Uterus (tissue), 4 donors: ENCODE results near the gene AK5. TPM values are rescaled to one million over a fixed set of nuclear protein-coding genes. Genes with fewer than 3 reads are reported as not detected.

Source experiments
- DNase-seq, 2 donors: peaks; one replicate each; pipeline ENCODE4 v3.0.0-alpha.2; 2019 to 2020
- H3K27ac ChIP-seq, 2 donors: fragments of 200-600 bp; sonication (generic); 1 replicate in 1 of 2; 2 replicates in 1 of 2; pipeline ENCODE4 v1.5.1; 2016 to 2018
- H3K27me3 ChIP-seq, 2 donors: fragments of 200-600 bp; sonication (generic); one replicate each; pipeline ENCODE4 v1.5.1; 2018 to 2019; ENCODE audit warnings: control low read depth in 1 of 2
- H3K36me3 ChIP-seq, 2 donors: fragments of 200-600 bp; sonication (generic); one replicate each; pipeline ENCODE4 v1.5.1; 2019; ENCODE audit warnings: control low read depth in 1 of 2
- H3K4me1 ChIP-seq, 2 donors: fragments of 200-600 bp; sonication (generic); one replicate each; pipeline ENCODE4 v1.5.1; 2018 to 2019; ENCODE audit warnings: control low read depth in 1 of 2
- H3K4me3 ChIP-seq, 2 donors: fragments of 200-600 bp; sonication (generic); 1 replicate in 1 of 2; 2 replicates in 1 of 2; pipeline ENCODE4 v1.5.1; 2018 to 2019; ENCODE audit warnings: mild to moderate bottlenecking in 1 of 2
- H3K9me3 ChIP-seq, 2 donors: fragments of 200-600 bp; sonication (generic); one replicate each; pipeline ENCODE4 v1.5.1; 2019; ENCODE audit warnings: control low read depth in 1 of 2
- POLR2A ChIP-seq, 2 donors: fragments of 450-650 bp; IDR thresholded peaks; one replicate each; pipeline ENCODE4 v1.6.1; 2016; ENCODE audit warnings: antibody characterized with exemption in 2 of 2, mild to moderate bottlenecking in 1 of 2, moderate library complexity in 1 of 2
- intact Hi-C: fragments of 100-400 bp; cut with DNase I; formaldehyde crosslinking; loops from one replicate; pipeline ENCODE4 v1.15.1; 2023; ENCODE audit warnings: low total_unique reads
- total RNA-seq, 4 donors: library from RNA; depleted of rRNA in 3 of 4; stranded (reverse); fragments of >200 nt in 3 of 4; gene quantifications; one replicate each; pipeline versions ENCODE4 v1.1.0 to v1.2.4, GENCODE V29; 2014 to 2023
- TF ChIP-seq, protein P1 (sequence below), 4 experiments: fragments of 200-600 bp in 2 of 4; fragments of 450-650 bp in 2 of 4; sonication (generic) in 2 of 4; IDR thresholded peaks; one replicate each; pipeline ENCODE4 v1.5.1; 2016 to 2019; ENCODE audit warnings: antibody characterized with exemption in 4 of 4, mild to moderate bottlenecking in 2 of 4, moderate library complexity in 1 of 4
- donor health status: DM: yes; HTN: yes; CAD: no.

The AK5 gene
- total RNA-seq, 4 donors from 2014 or later = 0.88 to 4.6 TPM; not detected in 2

DNA sequence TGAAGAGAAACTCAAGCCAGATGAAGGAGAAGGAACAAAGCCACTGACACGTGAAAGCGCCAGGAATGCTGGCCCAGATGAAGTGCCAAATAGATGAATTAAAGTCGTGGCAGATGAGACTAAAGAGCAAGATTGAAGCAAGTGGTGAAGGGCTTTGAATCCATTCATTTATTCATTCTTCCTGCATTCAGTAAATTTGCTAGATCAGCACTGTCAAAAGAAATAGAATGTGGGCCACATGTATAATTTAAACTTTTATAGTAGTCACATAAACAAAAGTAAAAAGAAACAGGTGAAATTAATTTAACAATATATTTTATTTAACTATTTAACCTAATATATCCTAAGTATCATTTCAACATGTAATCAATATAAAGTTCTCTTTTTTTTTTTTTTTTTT lies 265.1 kb downstream of the AK5 start:
- intact Hi-C loops = no loop called here
- no peak for DNase-seq
- H3K9me3 ChIP-seq = no peaks in the 10 kb centered on the region
- H3K4me3 ChIP-seq = no peak overlapping the region
- H3K27me3 ChIP-seq = no peaks in the 10 kb centered on the region
- TF ChIP-seq, protein P1, sequence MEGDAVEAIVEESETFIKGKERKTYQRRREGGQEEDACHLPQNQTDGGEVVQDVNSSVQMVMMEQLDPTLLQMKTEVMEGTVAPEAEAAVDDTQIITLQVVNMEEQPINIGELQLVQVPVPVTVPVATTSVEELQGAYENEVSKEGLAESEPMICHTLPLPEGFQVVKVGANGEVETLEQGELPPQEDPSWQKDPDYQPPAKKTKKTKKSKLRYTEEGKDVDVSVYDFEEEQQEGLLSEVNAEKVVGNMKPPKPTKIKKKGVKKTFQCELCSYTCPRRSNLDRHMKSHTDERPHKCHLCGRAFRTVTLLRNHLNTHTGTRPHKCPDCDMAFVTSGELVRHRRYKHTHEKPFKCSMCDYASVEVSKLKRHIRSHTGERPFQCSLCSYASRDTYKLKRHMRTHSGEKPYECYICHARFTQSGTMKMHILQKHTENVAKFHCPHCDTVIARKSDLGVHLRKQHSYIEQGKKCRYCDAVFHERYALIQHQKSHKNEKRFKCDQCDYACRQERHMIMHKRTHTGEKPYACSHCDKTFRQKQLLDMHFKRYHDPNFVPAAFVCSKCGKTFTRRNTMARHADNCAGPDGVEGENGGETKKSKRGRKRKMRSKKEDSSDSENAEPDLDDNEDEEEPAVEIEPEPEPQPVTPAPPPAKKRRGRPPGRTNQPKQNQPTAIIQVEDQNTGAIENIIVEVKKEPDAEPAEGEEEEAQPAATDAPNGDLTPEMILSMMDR (IDR thresholded peaks at IDR 0.05) = no peak
- TF ChIP-seq POLR2A (IDR thresholded peaks at IDR 0.05) = no peak
- H3K4me1 ChIP-seq = no peaks in the 10 kb centered on the region
- no peak overlapping the region for H3K27ac ChIP-seq
- no peaks in the 10 kb centered on the region for H3K36me3 ChIP-seq

DNA sequence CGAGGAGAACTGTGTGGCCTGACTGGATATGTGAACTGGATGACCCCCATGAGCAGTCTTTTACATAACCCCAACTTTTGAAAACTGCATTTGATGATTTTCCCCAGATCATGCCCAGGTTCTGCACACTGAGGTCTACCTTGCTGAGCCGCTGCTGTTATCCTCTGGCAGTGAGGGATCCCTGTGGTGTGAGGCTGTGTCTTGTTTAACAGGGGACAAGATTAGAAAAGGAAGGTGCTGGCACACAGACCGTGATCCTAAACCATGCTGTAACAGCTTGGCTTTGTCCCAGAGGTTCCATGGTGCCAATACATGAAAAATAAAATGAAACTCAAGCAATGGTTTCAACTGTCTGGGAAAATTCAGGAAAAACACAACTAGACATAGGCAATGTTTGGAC lies 266.5 kb downstream of the AK5 start:
- Histone ChIP-seq H3K4me1 (no peaks in the 10 kb centered on the region), H3K9me3 (no peaks in the 10 kb centered on the region), H3K27me3 (no peaks in the 10 kb centered on the region), H3K36me3 (no peaks in the 10 kb centered on the region), H3K27ac (no peak overlapping the region), H3K4me3 (no peak overlapping the region)
- intact Hi-C loops = no loop called here
- TF ChIP-seq, protein P1 (IDR thresholded peaks at IDR 0.05) = no peak
- TF ChIP-seq POLR2A (IDR thresholded peaks at IDR 0.05) = no peak
- DNase-seq = no peak

DNA sequence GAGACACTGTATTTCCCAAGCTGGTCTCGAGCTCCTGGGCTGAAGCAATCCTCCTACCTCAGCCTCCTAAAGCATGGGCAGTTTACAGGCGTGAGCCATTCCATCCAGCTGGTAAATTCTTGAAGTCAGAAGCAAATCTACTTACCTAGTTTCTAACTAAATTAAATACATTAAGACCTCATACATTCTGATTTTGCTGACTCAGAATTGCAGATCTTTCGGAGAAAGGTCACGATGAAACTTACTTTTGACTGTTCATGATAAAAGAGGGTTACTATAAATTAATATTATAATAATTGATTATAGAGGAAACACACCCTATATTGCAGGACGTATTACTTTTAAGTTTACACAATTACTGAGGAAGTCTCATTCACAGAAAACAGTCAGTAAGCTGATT lies 268.3 kb downstream of the AK5 start:
- TF ChIP-seq, protein P1 (IDR thresholded peaks at IDR 0.05) = no peak
- TF ChIP-seq POLR2A (IDR thresholded peaks at IDR 0.05) = no peak
- H3K4me3 ChIP-seq = no peak overlapping the region
- H3K9me3 ChIP-seq = no peaks in the 10 kb centered on the region
- no peaks in the 10 kb centered on the region for H3K4me1 ChIP-seq
- DNase-seq = no peak
- H3K27ac ChIP-seq = no peak overlapping the region
- H3K36me3 ChIP-seq = no peaks in the 10 kb centered on the region
- H3K27me3 ChIP-seq = no peaks in the 10 kb centered on the region
- intact Hi-C loops = no loop called here

DNA sequence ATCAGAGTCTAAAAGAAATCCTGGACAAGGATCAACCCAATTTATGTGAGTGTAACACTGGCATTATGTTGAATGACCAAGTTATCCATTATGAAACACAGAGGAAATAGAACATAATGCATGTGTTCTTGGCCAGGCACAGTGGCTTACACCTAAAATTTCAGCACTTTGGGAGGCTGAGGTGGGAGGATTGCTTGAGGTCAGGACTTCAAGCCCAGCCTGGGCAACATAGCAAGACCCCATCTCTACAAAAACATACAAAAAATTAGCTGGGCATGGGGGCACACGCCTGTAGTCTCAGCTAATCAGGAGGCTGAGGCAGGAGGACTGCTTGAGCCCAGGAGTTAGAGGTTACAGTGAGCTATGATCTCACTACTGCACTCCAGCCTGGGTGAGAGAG lies 270.8 kb downstream of the AK5 start:
- Histone ChIP-seq H3K4me1 (no peaks in the 10 kb centered on the region), H3K4me3 (no peak overlapping the region), H3K9me3 (no peaks in the 10 kb centered on the region), H3K27me3 (no peaks in the 10 kb centered on the region), H3K36me3 (no peaks in the 10 kb centered on the region), H3K27ac (no peak overlapping the region)
- TF ChIP-seq, protein P1 (IDR thresholded peaks at IDR 0.05) = no peak
- no peak for TF ChIP-seq POLR2A (IDR thresholded peaks at IDR 0.05)
- intact Hi-C loops = no loop called here
- no peak for DNase-seq

DNA sequence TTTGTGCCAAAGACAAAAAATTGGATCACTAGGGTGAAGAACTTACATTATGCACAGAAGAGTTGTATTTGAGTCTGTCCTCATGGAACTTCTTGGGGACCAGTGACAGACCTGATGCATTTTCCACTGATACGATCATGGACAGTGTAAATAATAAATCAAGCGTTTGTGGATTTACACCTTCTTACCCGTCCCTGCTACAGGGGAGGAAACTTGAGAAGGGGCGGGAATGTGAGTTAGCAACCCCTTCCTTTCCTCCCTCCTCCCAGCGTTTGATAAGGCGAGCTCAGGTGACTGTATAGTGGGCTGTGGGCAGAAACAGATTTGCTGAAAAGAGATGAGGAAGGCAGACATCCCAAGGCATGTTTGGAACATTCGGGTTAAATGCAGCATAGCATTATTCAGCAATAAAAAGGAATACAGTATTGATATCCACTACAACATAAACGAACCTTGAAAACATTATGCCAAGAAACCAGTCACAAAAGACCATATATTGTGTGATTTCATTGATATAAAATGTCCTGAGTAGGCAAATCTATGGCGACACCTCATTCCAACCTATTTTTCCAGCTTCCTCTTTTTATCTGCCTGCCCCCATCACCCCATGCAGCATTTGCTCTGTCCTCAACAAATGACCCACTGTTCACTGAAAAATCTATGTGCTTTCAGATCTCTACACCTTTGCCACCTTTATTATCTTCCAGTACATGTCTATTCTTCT lies 271.9 kb downstream of the AK5 start:
- intact Hi-C loops = no loop called here
- TF ChIP-seq, protein P1 (IDR thresholded peaks at IDR 0.05) = no peak
- TF ChIP-seq POLR2A (IDR thresholded peaks at IDR 0.05) = no peak
- no peak for DNase-seq

More for the DNA sequence above, 271.9 kb downstream of the AK5 start:
- Histone ChIP-seq H3K4me1 (no peaks in the 10 kb centered on the region), H3K9me3 (no peaks in the 10 kb centered on the region), H3K27me3 (no peaks in the 10 kb centered on the region), H3K36me3 (no peaks in the 10 kb centered on the region), H3K27ac (no peak overlapping the region), H3K4me3 (no peak overlapping the region)
